ENCODE measurements around the gene LAMA5.

GRCh38 chr20:62368392-62368975 lies 1.4 kb upstream of the LAMA5 start:
- TF ChIP-seq POLR2A (IDR thresholded peaks at IDR 0.05) (no peak), CTCF (IDR thresholded peaks at IDR 0.05) (no peak)

Measured in lower leg skin (tissue), 3 donors.